HG02852 (cell line): Measurements from ENCODE around the gene PALS2.

Experiments
- ATAC-seq: cut with Tn5 transposase; IDR thresholded peaks from one replicate; pipeline ENCODE4 v1.9.1; 2021; ENCODE audit warnings: mild to moderate bottlenecking, moderate library complexity; ENCODE audit not compliant: unreplicated experiment

The PALS2 gene

DNA sequence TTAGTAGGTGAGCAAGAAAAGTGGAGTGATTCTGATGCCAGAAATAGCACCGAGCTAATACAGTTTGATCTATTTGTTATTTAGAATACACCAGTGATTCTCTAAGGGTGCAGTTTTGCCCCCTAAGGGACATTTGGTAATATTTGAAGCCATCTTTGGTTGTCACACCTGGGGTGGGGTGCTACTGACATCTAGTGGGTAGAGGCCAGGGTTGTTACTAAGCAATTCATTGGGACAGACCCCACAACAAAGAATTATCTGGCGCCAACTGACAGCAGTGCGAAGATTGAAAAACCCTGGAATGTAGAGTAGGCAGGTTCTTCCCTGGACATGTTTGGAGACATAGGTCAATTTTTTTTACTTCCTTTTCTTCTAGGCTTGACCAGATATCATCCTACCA is 14.6 kb downstream of the PALS2 start:
- no peak for ATAC-seq

DNA sequence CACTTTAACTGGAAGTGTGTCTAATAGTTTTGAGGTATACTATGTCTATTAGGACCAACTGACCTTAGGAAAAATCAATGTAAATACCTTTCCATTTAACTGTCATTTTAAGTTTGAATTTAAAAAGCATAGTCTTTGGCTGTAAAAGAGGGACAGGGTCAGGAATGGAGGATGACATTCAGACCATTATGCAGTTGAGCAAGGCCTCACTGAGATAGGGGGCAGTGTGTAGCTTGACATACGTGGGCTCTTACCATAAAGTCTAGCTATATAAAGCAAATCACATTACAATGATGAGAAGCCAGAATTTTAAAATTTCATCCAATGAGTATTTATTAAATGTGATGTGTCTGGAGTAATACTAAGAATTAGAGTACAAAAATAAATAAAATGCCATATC is 17.9 kb downstream of the PALS2 start:
- ATAC-seq, result no peak

DNA sequence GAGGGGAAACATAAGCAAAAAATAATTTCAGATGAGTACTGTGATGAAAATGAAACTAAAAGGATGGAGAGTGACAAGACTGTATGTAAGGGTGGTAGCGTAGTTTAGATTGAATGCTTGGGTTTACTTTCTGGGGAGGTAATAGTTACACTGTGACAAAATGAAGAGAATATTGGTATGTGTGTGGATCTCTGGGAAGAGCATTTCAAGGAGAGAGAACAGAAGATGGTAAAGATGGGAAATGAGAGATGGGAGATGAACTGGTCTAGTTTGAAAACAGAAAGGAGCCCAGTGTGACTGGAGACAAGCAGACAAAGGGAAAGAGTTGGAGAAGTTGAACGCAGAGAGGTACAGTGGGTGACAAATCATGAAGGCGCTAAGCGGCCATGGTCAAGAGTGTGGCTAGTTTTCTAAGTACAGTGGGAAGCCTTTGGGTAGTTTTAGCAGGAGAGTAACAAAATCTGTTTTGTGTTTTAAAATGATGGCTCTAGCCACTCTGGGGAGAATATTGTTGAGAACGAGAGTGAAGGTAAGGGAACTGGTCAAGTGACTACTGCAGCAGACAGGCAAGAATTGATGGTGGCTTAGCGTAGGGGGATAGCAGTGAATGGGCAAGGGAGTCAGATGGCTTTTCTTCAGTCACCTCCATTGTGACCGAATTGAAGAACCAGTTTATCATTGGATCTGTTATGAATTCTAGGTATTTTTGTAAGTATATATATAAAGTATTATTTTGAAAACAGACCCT is 22.6 kb downstream of the PALS2 start:
- peak; percentile 53 for ATAC-seq

DNA sequence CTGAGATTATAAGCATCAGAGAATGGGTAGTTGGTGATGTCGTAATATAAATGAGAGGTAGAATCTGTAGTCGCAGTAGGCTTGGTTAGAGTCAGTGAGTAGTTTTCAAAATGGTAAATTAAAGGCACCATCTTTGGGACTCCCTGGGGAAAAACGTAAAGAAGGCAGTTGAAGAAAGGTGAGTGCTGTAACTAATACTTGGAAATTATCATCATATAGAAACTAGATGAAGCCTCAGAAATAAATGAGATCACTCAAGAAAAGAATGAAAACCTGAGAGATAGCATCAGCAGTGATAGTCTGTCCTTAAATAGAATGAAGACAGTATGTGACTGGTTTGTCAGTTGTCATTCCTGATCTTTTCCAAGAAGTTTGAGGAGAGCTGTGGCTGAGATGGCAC is 23.8 kb downstream of the PALS2 start:
- ATAC-seq, result peak; percentile 45

DNA sequence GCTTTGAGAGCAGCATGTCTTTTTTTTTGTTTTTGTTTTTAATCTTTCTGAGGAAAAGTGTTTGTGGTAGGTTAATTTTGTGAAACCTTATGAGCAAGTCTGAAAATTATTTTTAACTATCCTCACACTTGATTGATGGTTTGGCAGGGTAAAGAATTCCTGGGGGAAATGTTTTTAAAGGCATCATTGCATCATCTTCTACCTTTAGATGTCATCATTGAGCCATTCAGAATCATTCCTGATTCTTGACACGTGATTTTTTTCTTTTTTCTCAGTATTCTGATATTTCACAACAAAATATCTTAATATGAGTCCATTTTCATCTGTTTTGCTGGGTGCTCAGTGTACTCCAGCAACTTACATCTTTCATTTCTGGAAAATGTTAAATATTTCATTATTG is 28.3 kb downstream of the PALS2 start:
- ATAC-seq, result no peak

DNA sequence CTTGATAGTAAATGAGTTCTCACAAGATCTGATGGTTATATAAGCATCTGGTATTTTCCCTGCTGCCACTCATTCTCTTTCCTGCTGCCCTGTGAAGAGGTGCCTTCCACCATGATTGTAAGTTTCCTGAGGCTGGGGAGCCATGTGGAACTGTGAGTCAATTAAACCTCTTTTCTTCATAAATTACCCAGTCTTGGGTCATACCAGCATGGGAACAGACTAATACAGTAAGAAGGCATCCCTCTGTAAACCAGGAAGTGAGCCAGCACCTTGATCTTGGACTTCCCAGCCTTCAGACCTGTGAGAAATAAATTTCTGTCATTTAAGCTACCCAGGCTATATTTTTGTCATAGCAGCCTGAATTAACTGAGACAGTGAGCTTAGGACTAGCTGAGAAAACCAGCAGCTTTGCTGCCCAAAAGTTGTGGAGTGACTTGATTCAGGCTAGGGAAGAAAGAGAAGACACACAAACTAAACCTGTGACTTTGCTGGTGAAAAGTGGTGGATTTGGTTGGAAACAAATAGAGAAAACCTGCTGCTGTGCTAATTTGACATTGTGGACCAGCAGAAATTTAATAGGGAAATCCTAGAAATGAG is 29.7 kb downstream of the PALS2 start:
- ATAC-seq, result no peak

DNA sequence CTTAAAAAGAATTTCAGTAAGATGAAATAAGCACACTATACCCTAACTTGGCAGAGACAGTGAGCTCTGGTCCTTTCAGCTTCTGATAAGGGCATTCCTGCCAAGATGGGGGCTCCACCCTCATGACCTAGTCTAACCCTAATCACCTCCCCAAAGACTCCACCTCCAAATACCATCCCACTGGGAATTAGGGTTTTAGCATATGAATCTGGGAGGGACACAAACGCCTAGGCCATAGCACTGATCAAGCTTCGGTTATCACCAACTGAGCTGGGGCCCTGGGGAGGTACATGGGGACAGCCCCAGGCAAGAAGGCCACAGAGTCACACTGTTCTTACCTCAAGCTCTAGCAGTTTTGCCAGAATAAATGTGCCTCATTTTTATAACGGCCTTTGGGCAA is 31.4 kb downstream of the PALS2 start:
- ATAC-seq, result no peak

DNA sequence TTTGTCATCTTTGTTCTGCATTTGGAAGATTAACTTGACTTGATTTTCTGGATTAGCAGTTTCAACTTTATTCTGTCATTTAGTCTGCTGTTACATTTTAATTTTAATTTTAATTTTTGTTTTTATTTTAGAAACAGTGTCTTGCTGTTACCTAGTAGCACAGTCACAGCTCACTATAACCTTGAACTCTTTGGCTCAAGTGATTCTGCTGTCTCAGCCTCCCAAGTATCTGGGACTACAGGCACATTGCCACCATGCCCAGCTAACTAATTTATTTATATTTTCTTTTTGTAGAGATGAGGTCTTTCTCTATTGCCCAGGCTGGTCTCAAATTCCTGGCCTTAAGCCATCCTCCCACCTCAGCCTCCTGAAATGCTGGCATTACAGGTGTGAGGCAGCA is 35.3 kb downstream of the PALS2 start:
- no peak for ATAC-seq

DNA sequence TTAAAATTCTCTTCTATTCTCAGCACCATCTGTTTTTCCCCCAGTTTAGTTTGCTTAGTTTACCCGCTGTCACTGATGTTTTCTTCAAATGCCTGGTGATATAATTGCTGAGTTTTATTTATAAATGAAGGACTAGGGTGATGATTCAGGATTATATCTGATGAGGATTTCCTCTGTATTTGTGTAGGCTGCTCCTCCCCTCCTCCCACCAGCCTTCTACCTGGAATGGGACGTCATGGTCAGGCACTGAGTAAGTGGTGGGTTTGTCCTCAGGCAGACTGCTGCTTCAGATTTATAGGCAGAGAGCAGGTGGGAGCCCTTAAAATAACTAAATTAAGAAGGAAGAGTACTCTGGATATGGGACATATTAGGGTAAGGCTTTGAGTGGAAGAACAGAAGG is 35.8 kb downstream of the PALS2 start:
- ATAC-seq, result no peak

DNA sequence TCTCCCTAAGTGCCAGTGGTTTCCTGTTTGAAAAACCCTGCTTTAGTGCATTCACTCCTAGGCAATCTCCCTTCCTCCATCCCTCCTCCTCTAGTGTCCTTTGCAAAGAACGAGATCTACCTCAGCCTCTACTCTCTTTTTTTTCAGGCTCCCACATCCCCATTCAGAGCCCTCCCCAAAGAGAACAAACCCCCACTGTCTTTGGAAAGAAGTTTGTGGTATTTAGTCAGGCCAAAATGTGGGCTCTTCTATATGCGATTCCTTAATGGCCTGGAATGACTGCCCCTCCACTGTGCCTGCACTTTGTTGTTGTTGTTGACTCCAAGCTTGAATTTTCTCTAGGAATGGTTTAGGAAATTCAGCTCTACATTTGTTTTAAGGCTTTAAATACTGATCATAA is 36.3 kb downstream of the PALS2 start:
- ATAC-seq, result no peak

DNA sequence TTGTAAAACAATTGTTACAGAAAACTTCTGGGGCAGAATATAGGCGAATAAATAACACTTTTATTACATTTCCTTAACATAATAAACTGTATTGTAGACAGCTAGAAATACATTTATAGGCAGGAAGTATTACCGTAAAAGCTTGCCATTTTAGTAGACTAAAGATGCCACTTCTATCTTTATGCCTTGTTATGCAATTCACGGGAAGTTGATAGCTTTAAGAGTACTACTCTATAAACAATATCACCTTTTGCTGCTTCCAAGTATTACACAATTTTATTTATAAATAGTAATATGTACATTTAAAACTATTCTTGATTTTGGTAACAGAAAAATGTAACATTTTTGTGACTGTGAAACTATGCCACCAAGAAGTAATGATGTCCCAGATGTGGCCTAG is 37.9 kb downstream of the PALS2 start:
- ATAC-seq, result no peak

DNA sequence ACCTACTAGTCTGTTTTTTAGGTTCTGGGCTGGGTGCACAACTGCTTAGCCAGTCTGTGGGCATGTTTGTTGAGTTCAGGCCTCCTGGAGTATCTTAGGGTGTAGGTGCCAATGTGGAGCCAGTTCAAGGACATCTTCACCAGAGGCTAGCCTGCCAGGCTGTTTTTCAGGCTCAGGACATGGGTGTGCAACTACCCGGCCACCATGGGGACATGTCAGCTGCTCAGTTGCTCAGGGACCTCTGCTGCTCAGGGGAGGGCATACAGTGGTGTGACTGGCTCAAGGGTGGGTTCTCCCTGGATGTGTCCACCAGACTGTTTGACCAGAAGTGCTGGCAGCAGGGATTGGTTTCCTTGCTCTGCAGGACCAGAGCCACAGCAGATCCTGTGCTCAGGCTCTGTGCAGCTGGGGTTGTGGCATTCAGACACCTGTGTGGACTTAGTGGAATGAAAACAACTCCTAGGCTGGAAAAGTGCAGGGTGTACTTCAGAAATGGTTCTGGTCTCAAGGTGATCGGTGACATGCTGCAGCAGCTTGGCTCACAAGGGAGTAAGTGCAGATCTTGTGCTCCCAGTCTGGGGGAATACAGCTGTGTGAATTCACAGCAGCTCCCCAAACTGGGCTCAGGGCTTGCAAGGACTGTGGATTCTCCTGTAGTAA is 44.8 kb downstream of the PALS2 start:
- ATAC-seq, result no peak

DNA sequence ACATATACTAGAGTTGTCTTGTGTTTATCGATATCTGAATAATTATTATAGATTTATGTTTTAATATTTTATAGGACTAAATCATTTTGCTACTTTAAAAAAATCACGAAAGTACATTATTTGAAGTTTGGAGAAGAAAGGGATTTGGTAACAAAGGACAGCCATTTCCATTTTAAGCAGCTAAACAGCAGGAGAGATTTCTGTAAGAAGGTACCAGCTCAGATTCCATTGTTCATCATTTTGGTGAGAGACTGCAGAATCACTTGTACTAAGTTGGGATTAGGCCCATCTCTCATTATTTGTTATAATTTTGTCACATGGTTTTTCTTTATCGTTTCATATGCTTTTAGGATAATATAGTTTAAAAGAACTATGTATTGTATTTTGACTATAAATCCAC is 46.7 kb downstream of the PALS2 start:
- no peak for ATAC-seq

DNA sequence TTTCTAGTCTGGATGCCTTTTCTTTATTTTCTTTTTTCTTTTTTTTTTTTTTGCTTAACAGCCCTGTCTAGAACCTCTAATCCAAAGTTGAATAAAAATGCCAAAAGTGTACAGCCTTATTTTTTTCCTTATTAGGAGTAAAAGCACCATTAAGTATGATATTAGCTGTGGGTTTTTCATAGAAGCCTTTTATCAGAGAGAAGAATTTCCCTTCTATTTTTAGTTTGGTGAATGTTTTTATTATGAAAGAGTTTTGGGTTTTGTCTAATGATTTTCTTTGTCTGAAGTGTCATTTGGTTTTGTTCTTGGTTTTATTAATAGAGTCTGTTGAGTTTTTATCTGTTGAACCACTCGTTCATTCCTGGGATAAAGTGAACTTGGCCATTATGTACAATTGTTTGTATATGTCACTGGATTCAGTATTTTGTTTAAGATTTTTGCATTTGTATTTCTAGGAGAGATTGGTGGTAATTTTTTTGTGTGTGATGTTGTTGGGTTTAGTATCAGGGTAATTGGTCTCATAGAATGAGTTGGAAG is 49.5 kb downstream of the PALS2 start:
- no peak for ATAC-seq
